IMR-90 (cell line): ENCODE results near the gene PDZRN3. TPM values are rescaled to one million over a fixed set of nuclear protein-coding genes. Genes with fewer than 3 reads are reported as not detected.

ENCODE experiments used
- ATAC-seq: fragments of 200-7000 bp; cut with Tn5 transposase; 2 replicates; pipeline ENCODE4 v1.9.1; 2020; ENCODE audit warnings: low read depth, mild to moderate bottlenecking, moderate library complexity
- BruUV-seq: library from RNA; stranded (reverse); fragments of 400-500 nt; replicated peaks from 2 replicates; lab custom pipeline; 2021; lab: Mats Ljungman, UMichigan
- CTCF ChIA-PET: fragments of 300-600 bp; formaldehyde crosslinking; extraction: SDS; loops from one replicate; lab custom pipeline; 2021; ENCODE audit warnings: antibody characterized with exemption; lab: Yijun Ruan, JAX
- POLR2A ChIA-PET: fragments of 300-600 bp; sonication (Branson Sonifier 250); formaldehyde crosslinking; loops from one replicate; lab custom pipeline; 2022; ENCODE audit warnings: antibody characterized with exemption; ENCODE audit not compliant: unreplicated experiment; lab: Charles Lee
- DNase-seq: peaks from one replicate; pipeline ENCODE4 v3.0.0; 2013
- H2AFZ ChIP-seq: replicated peaks from 2 replicates; pipeline ENCODE3; 2013; ENCODE audit warnings: low read length, mild to moderate bottlenecking; ENCODE audit not compliant: poor library complexity
- H2AK5ac ChIP-seq: 2 replicates; pipeline ENCODE4 v1.6.1; 2013; ENCODE audit warnings: low read depth, low read length, inconsistent platforms
- H2AK9ac ChIP-seq: replicated peaks from 2 replicates; pipeline ENCODE3; 2013; ENCODE audit warnings: mild to moderate bottlenecking, low read depth, low read length, moderate library complexity; ENCODE audit not compliant: poor library complexity
- H2BK120ac ChIP-seq: 2 replicates; pipeline ENCODE4 v1.6.1; 2013; ENCODE audit warnings: low read depth, low read length, inconsistent platforms
- H2BK15ac ChIP-seq: 3 replicates; pipeline ENCODE4 v1.6.1; 2013; ENCODE audit warnings: low read depth, low read length, inconsistent platforms
- H2BK20ac ChIP-seq: 2 replicates; pipeline ENCODE4 v1.6.1; 2013; ENCODE audit warnings: low read depth, mild to moderate bottlenecking, inconsistent platforms, low read length, moderate library complexity
- H2BK5ac ChIP-seq: 2 replicates; pipeline ENCODE4 v1.6.1; 2013; ENCODE audit warnings: mild to moderate bottlenecking, low read depth, low read length, inconsistent platforms; ENCODE audit not compliant: poor library complexity, severe bottlenecking
- H3K14ac ChIP-seq: replicated peaks from 2 replicates; pipeline ENCODE4 v1.6.1; 2013; ENCODE audit warnings: low read depth, low read length, inconsistent platforms
- H3K18ac ChIP-seq: 2 replicates; pipeline ENCODE4 v1.6.1; 2013; ENCODE audit warnings: low read depth, low read length, control low read depth
- H3K23ac ChIP-seq: 2 replicates; pipeline ENCODE4 v1.6.1; 2013; ENCODE audit warnings: low read depth, low read length, inconsistent platforms
- H3K27ac ChIP-seq: 2 replicates; pipeline ENCODE4 v1.5.1; 2013; ENCODE audit warnings: mild to moderate bottlenecking, control low read depth, low read length; ENCODE audit not compliant: insufficient read depth
- H3K27me3 ChIP-seq: 2 replicates; pipeline ENCODE4 v1.6.1; 2013; ENCODE audit warnings: low read length; ENCODE audit not compliant: control insufficient read depth, insufficient read depth
- H3K36me3 ChIP-seq: 2 replicates; pipeline ENCODE4 v1.6.1; 2013; ENCODE audit warnings: low read length, mixed read lengths; ENCODE audit not compliant: control insufficient read depth, insufficient read depth
- H3K4ac ChIP-seq: 2 replicates; pipeline ENCODE4 v1.6.1; 2013; ENCODE audit warnings: low read depth, low read length, inconsistent platforms
- H3K4me1 ChIP-seq: 2 replicates; pipeline ENCODE4 v1.6.1; 2013; ENCODE audit warnings: low read length, mixed read lengths; ENCODE audit not compliant: control insufficient read depth, insufficient read depth
- H3K4me2 ChIP-seq: 2 replicates; pipeline ENCODE4 v1.6.1; 2013; ENCODE audit warnings: low read depth, mild to moderate bottlenecking, control low read depth, low read length, moderate library complexity
- H3K4me3 ChIP-seq: 2 replicates; pipeline ENCODE4 v1.5.1; 2013; ENCODE audit warnings: low read depth, mild to moderate bottlenecking, control low read depth, low read length, moderate library complexity; ENCODE audit not compliant: insufficient read depth
- H3K56ac ChIP-seq: 2 replicates; pipeline ENCODE4 v1.6.1; 2013; ENCODE audit warnings: low read length, inconsistent platforms; ENCODE audit not compliant: insufficient read depth; ENCODE audit errors: extremely low read depth
- H3K79me1 ChIP-seq, 2 experiments: 2 replicates each; pipeline ENCODE4 v1.6.1; 2013; ENCODE audit warnings: low read length in 2 of 2, inconsistent platforms in 1 of 2, low read depth in 1 of 2
- H3K9ac ChIP-seq: 2 replicates; pipeline ENCODE4 v1.6.1; 2013; ENCODE audit warnings: low read depth, low read length, control low read depth
- H3K9me1 ChIP-seq: 2 replicates; pipeline ENCODE4 v1.6.1; 2013; ENCODE audit warnings: low read length, inconsistent platforms; ENCODE audit not compliant: insufficient read depth
- H3K9me3 ChIP-seq: 2 replicates; pipeline ENCODE4 v1.6.1; 2013; ENCODE audit warnings: low read length; ENCODE audit not compliant: control insufficient read depth, insufficient read depth
- H4K20me1 ChIP-seq: 2 replicates; pipeline ENCODE4 v1.6.1; 2013; ENCODE audit warnings: low read length, inconsistent platforms; ENCODE audit not compliant: insufficient read depth
- H4K5ac ChIP-seq: 2 replicates; pipeline ENCODE4 v1.6.1; 2013; ENCODE audit warnings: mild to moderate bottlenecking, low read depth, low read length, control low read depth
- H4K8ac ChIP-seq, 2 experiments: 2 replicates each; pipeline ENCODE4 v1.6.1; 2013; ENCODE audit warnings: low read depth in 2 of 2, low read length in 2 of 2, control low read depth in 1 of 2, inconsistent platforms in 1 of 2
- H4K91ac ChIP-seq: 2 replicates; pipeline ENCODE4 v1.6.1; 2013; ENCODE audit warnings: low read depth, low read length, inconsistent platforms; ENCODE audit not compliant: insufficient read depth
- BHLHE40 ChIP-seq: fragments of 150-350 bp; IDR thresholded peaks from 2 replicates; pipeline ENCODE4 v1.6.1; 2016; ENCODE audit warnings: mild to moderate bottlenecking, low read depth, low read length
- CEBPB ChIP-seq: IDR thresholded peaks from 2 replicates; pipeline ENCODE4 v1.6.1; 2012; ENCODE audit warnings: low read depth, low read length, improper control_type of control experiment
- CHD1 ChIP-seq: IDR thresholded peaks from 2 replicates; pipeline ENCODE4 v1.6.1; 2012; ENCODE audit warnings: low read depth, low read length, improper control_type of control experiment
- FOS ChIP-seq: fragments of 150-350 bp; IDR thresholded peaks from 2 replicates; pipeline ENCODE4 v1.6.1; 2016; ENCODE audit warnings: low read depth, low read length
- MAFK ChIP-seq: IDR thresholded peaks from 2 replicates; pipeline ENCODE4 v1.6.1; 2012; ENCODE audit warnings: low read depth, low read length, improper control_type of control experiment
- MAZ ChIP-seq: IDR thresholded peaks from 2 replicates; pipeline ENCODE4 v1.6.1; 2012; ENCODE audit warnings: low read depth, mild to moderate bottlenecking, low read length, improper control_type of control experiment, moderate library complexity, borderline replicate concordance
- MXI1 ChIP-seq: IDR thresholded peaks from 2 replicates; pipeline ENCODE4 v1.6.1; 2012; ENCODE audit warnings: low read depth, mild to moderate bottlenecking, low read length, moderate library complexity, borderline replicate concordance
- POLR2A ChIP-seq: IDR thresholded peaks from 2 replicates; pipeline ENCODE4 v1.6.1; 2012; ENCODE audit warnings: mild to moderate bottlenecking, low read depth, low read length
- RFX5 ChIP-seq: IDR thresholded peaks from 2 replicates; pipeline ENCODE4 v1.8.0; 2012; ENCODE audit warnings: low read depth, mild to moderate bottlenecking, low read length, moderate library complexity
- SMC3 ChIP-seq: fragments of 150-350 bp; IDR thresholded peaks from 2 replicates; pipeline ENCODE4 v1.6.1; 2016; ENCODE audit warnings: low read depth, mild to moderate bottlenecking, antibody characterized with exemption, low read length, moderate library complexity
- WGBS, 2 experiments: methylation state at CpG; one replicate each; pipeline versions ENCODE4 v1.1.5 to v1.1.7; 2013; ENCODE audit warnings: missing lambda C conversion rate in 2 of 2; ENCODE audit not compliant: insufficient read length in 1 of 2; ENCODE audit errors: extremely low coverage in 2 of 2; 5-methylcytosine and 5-hydroxymethylcytosine counted together
- dilution Hi-C: fragments of 300-500 bp; cut with HindIII; formaldehyde crosslinking; loops from one replicate; pipeline ENCODE4 v1.14.3; 2018; ENCODE audit warnings: low sequenced_read_pairs; ENCODE audit not compliant: unreplicated experiment
- in situ Hi-C: fragments of 300-500 bp; cut with MboI; formaldehyde crosslinking; loops from 3 replicates; pipeline ENCODE4 v1.14.3; 2019; ENCODE audit warnings: low sequenced_read_pairs, inconsistent platforms, mixed read lengths
- intact Hi-C: fragments of 100-400 bp; cut with micrococcal nuclease; formaldehyde crosslinking; loops from 2 replicates; pipeline ENCODE4 v1.10.0; 2022
- polyA plus RNA-seq, 3 experiments: library from polyadenylated mRNA; depleted of rRNA; stranded (reverse); fragments of >200 nt; gene quantifications; 2 replicates each; pipeline ENCODE4 v1.2.3, GENCODE V29; 2012; ENCODE audit warnings: low replicate concordance in 1 of 3
- total RNA-seq: library from RNA; depleted of rRNA; stranded (reverse); fragments of >200 nt; gene quantifications from 2 replicates; pipeline ENCODE4 v1.2.3, GENCODE V29; 2012
- TF ChIP-seq, protein P1 (sequence below): fragments of 150-350 bp; IDR thresholded peaks from 2 replicates; pipeline ENCODE4 v1.6.1; 2017; ENCODE audit warnings: mild to moderate bottlenecking, antibody characterized with exemption, low read length, low read depth

The PDZRN3 gene
- total and polyA plus RNA-seq, 2 of the 4 experiments (the other 2 are of a cell fraction): 9.4 to 17.0 TPM

DNA sequence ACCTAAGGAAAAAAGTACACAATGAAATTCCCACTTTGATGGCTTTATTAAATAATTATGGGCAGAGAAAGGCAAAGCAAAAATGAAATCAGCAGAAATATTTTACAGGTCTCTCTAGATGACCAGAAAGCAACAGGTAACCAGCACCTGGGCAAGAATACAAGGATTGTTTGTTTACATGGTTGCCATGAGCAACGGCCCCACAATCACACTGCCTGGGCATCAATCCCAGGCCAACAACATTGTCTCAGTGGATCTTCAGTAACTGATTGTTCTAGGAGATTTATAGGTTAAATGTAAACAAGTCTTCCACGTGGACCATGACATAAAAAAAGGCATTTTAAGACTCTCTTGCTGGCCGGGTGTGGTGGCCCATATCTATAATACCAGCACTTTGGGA lies 82.6 kb downstream of the PDZRN3 start:
- H4K20me1 ChIP-seq: 0 out of 2 replicates have a peak, but pooled peaks cover 3% of the 10 kb centered on the region
- ChIA-PET POLR2A (no interaction called here), CTCF (no interaction called here)
- H3K9me1 ChIP-seq: peaks cover 6% of the 10 kb centered on the region; the same call in 1 of the 2 replicates
- no peak overlapping the region for H3K23ac ChIP-seq
- no peak overlapping the region for H4K5ac ChIP-seq
- H2AK9ac ChIP-seq: no peak overlapping the region
- no peak overlapping the region for H4K8ac ChIP-seq
- H3K4me1 ChIP-seq: peaks cover 6% of the 10 kb centered on the region
- H2BK5ac ChIP-seq: no peak overlapping the region
- H3K4me3 ChIP-seq: no peak overlapping the region
- dilution Hi-C loops (no loop called here), intact Hi-C loops (no loop called here), in situ Hi-C loops (no loop called here)
- TF ChIP-seq RFX5 (no peak), BHLHE40 (no peak), MAFK (no peak), CHD1 (no peak), MXI1 (no peak), CEBPB (no peak), FOS (no peak), POLR2A (no peak), SMC3 (no peak), MAZ (no peak)
- TF ChIP-seq, protein P1, sequence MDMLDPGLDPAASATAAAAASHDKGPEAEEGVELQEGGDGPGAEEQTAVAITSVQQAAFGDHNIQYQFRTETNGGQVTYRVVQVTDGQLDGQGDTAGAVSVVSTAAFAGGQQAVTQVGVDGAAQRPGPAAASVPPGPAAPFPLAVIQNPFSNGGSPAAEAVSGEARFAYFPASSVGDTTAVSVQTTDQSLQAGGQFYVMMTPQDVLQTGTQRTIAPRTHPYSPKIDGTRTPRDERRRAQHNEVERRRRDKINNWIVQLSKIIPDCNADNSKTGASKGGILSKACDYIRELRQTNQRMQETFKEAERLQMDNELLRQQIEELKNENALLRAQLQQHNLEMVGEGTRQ: no peak
- no peaks in the 10 kb centered on the region for H3K27me3 ChIP-seq
- H3K9ac ChIP-seq: no peak overlapping the region
- H3K56ac ChIP-seq: no peak overlapping the region
- DNase-seq (no peak), ATAC-seq (no peak)
- H2AFZ ChIP-seq: no peak overlapping the region
- H2BK20ac ChIP-seq: no peak overlapping the region
- H3K9me3 ChIP-seq: no peaks in the 10 kb centered on the region
- H2AK5ac ChIP-seq: no peak overlapping the region; the same call in 1 of the 2 replicates
- no peak overlapping the region; the same call in 1 of the 2 replicates for H3K18ac ChIP-seq
- H3K4ac ChIP-seq: no peak overlapping the region
- H3K79me1 ChIP-seq: peaks cover 9 to 22% of the 10 kb centered on the region in 2 experiments
- H4K91ac ChIP-seq: no peak overlapping the region
- BruUV-seq: no TSS peak
- H3K14ac ChIP-seq: no peak overlapping the region
- H2BK120ac ChIP-seq: no peak overlapping the region
- no peaks in the 10 kb centered on the region for H3K36me3 ChIP-seq
- no peak overlapping the region for H3K4me2 ChIP-seq
- H3K27ac ChIP-seq: no peak overlapping the region
- H2BK15ac ChIP-seq: no peak overlapping the region
- WGBS, 2 experiments: no CpG with 5 or more reads among the region's 3 CpGs
